Stimulated activated naive B cell treated with anti-CD40 and anti-IgM and Interleukin-4, amounts not matched to agents 10 μg/mL and 1 μg/mL and 100 μg/mL, for 72 hours (primary cell): ENCODE data around the gene DOK3.
"Not testable (repeated sequence)": the region's sequence is repeated elsewhere in the genome, so short reads cannot be mapped to it uniquely, and the experiment has no call there.

Source experiments
- ATAC-seq, 2 donors: fragments of 150-1000 bp; cut with Tn5 transposase; replicated peaks; 2 replicates each; pipeline ENCODE4 v1.10.0; 2021; ENCODE audit warnings: moderate library complexity in 1 of 2
- DNase-seq: peaks from one replicate; pipeline ENCODE4 v3.0.0; 2021
- H3K27ac Mint-ChIP-seq: one replicate; pipeline ENCODE4 v1.8.0; 2022; ENCODE audit warnings: mild to moderate bottlenecking, mixed read lengths
- H3K27me3 Mint-ChIP-seq, 2 donors: one replicate each; pipeline ENCODE4 v1.8.0; 2022; ENCODE audit warnings: mixed read lengths in 2 of 2
- H3K36me3 Mint-ChIP-seq, 2 donors: one replicate each; pipeline ENCODE4 v1.8.0; 2022; ENCODE audit warnings: mixed read lengths in 2 of 2, mild to moderate bottlenecking in 1 of 2
- H3K4me1 Mint-ChIP-seq, 2 donors: one replicate each; pipeline ENCODE4 v1.8.0; 2022; ENCODE audit warnings: mixed read lengths in 2 of 2, mild to moderate bottlenecking in 1 of 2
- H3K4me3 Mint-ChIP-seq, 2 donors: one replicate each; pipeline ENCODE4 v1.8.0; 2022; ENCODE audit warnings: mild to moderate bottlenecking in 2 of 2, mixed read lengths in 2 of 2, moderate library complexity in 1 of 2
- H3K9me3 Mint-ChIP-seq, 2 donors: one replicate each; pipeline ENCODE4 v1.8.0; 2022; ENCODE audit warnings: mixed read lengths in 2 of 2, mild to moderate bottlenecking in 1 of 2

Gene DOK3

GRCh38 chr5:177542816-177543465 is 33.3 kb upstream of the DOK3 start:
- ATAC-seq: no peak
- Mint-ChIP-seq H3K27ac (no peak overlapping the region), H3K4me1 (peaks cover 14 to 16% of the 10 kb centered on the region in 2 donors)

GRCh38 chr5:177540438-177540837 is 30.8 kb upstream of the DOK3 start:
- Mint-ChIP-seq H3K27me3 (no peaks in the 10 kb centered on the region), H3K36me3 (peaks cover 14 to 42% of the 10 kb centered on the region in 2 donors), H3K4me3 (no peak overlapping the region), H3K9me3 (no peaks in the 10 kb centered on the region), H3K4me1 (peaks cover 8 to 11% of the 10 kb centered on the region in 2 donors), H3K27ac (no peak overlapping the region)
- no peak for ATAC-seq
- DNase-seq: no peak

More at GRCh38 chr5:177542816-177543465, 33.3 kb upstream of the DOK3 start:
- Mint-ChIP-seq H3K36me3 (peaks cover 12 to 41% of the 10 kb centered on the region in 2 donors), H3K9me3 (no peaks in the 10 kb centered on the region), H3K27me3 (no peaks in the 10 kb centered on the region), H3K4me3 (no peak overlapping the region)
- DNase-seq: no peak

GRCh38 chr5:177539411-177539810 is 29.8 kb upstream of the DOK3 start:
- Mint-ChIP-seq H3K27me3 (no peaks in the 10 kb centered on the region), H3K27ac (no peak overlapping the region), H3K9me3 (no peaks in the 10 kb centered on the region), H3K4me3 (no peak overlapping the region), H3K4me1 (peaks cover 8 to 11% of the 10 kb centered on the region in 2 donors), H3K36me3 (peaks cover 14 to 42% of the 10 kb centered on the region in 2 donors)
- ATAC-seq: no peak
- DNase-seq: no peak

GRCh38 chr5:177538876-177539275 is 29.2 kb upstream of the DOK3 start:
- peaks cover 15 to 41% of the 10 kb centered on the region in 2 donors for H3K36me3 Mint-ChIP-seq
- no peak overlapping the region for H3K4me3 Mint-ChIP-seq
- H3K4me1 Mint-ChIP-seq: peaks cover 8 to 11% of the 10 kb centered on the region in 2 donors
- ATAC-seq (no peak), DNase-seq (no peak)
- H3K9me3 Mint-ChIP-seq: no peaks in the 10 kb centered on the region
- no peak overlapping the region for H3K27ac Mint-ChIP-seq
- H3K27me3 Mint-ChIP-seq: no peaks in the 10 kb centered on the region

GRCh38 chr5:177537389-177538361 is 28.0 kb upstream of the DOK3 start:
- no peak overlapping the region for H3K4me3 Mint-ChIP-seq
- no peaks in the 10 kb centered on the region for H3K27me3 Mint-ChIP-seq
- ATAC-seq: no peak
- H3K27ac Mint-ChIP-seq: no peak overlapping the region
- H3K4me1 Mint-ChIP-seq: peaks cover 6 to 9% of the 10 kb centered on the region in 2 donors
- no peak for DNase-seq
- peaks cover 20 to 42% of the 10 kb centered on the region in 2 donors for H3K36me3 Mint-ChIP-seq
- H3K9me3 Mint-ChIP-seq: no peaks in the 10 kb centered on the region

- no peaks in the 10 kb centered on the region for H3K9me3 Mint-ChIP-seq
- H3K4me3 Mint-ChIP-seq: no peak overlapping the region
- no peak for DNase-seq
- H3K36me3 Mint-ChIP-seq: peaks cover 28 to 46% of the 10 kb centered on the region in 2 donors
- no peak overlapping the region for H3K27ac Mint-ChIP-seq
- no peak for ATAC-seq
- peaks cover 4 to 6% of the 10 kb centered on the region in 2 donors for H3K4me1 Mint-ChIP-seq
- no peaks in the 10 kb centered on the region for H3K27me3 Mint-ChIP-seq
Observed at GRCh38 chr5:177536386-177536785, 26.8 kb upstream of the DOK3 start.

GRCh38 chr5:177535125-177535524 is 25.5 kb upstream of the DOK3 start:
- Mint-ChIP-seq H3K9me3 (no peaks in the 10 kb centered on the region), H3K36me3 (peaks cover 34 to 52% of the 10 kb centered on the region in 2 donors), H3K27ac (no peak overlapping the region), H3K4me3 (no peak overlapping the region), H3K4me1 (peaks cover 4 to 6% of the 10 kb centered on the region in 2 donors), H3K27me3 (no peaks in the 10 kb centered on the region)
- DNase-seq (no peak), ATAC-seq (no peak)

GRCh38 chr5:177534433-177534832 is 24.8 kb upstream of the DOK3 start:
- H3K36me3 Mint-ChIP-seq: peaks cover 36 to 52% of the 10 kb centered on the region in 2 donors
- not testable (repeated sequence) for H3K27me3 Mint-ChIP-seq, ATAC-seq, H3K9me3 Mint-ChIP-seq, H3K4me3 Mint-ChIP-seq, H3K4me1 Mint-ChIP-seq, DNase-seq, H3K27ac Mint-ChIP-seq

GRCh38 chr5:177531209-177531940 is 21.7 kb upstream of the DOK3 start:
- DNase-seq (no peak), ATAC-seq (no peak)

GRCh38 chr5:177530638-177531037 is 21.0 kb upstream of the DOK3 start:
- no peaks in the 10 kb centered on the region for H3K27me3 Mint-ChIP-seq
- H3K36me3 Mint-ChIP-seq: peaks cover 26 to 27% of the 10 kb centered on the region in 2 donors
- no peaks in the 10 kb centered on the region for H3K4me1 Mint-ChIP-seq
- DNase-seq: no peak
- no peaks in the 10 kb centered on the region for H3K9me3 Mint-ChIP-seq
- ATAC-seq: no peak
- no peak overlapping the region for H3K4me3 Mint-ChIP-seq
- peak overlapping the region; percentile 25 for H3K27ac Mint-ChIP-seq

More at GRCh38 chr5:177531209-177531940, 21.7 kb upstream of the DOK3 start:
- Mint-ChIP-seq H3K4me1 (no peaks in the 10 kb centered on the region), H3K4me3 (no peak overlapping the region), H3K36me3 (peaks cover 26 to 28% of the 10 kb centered on the region in 2 donors), H3K27me3 (no peaks in the 10 kb centered on the region), H3K9me3 (no peaks in the 10 kb centered on the region), H3K27ac (peak overlapping the region; percentile 26)

GRCh38 chr5:177529247-177530203 is 19.9 kb upstream of the DOK3 start:
- Mint-ChIP-seq H3K27me3 (no peaks in the 10 kb centered on the region), H3K27ac (peak overlapping the region; percentile 56), H3K4me3 (no peak overlapping the region), H3K9me3 (no peaks in the 10 kb centered on the region), H3K4me1 (no peaks in the 10 kb centered on the region), H3K36me3 (peaks cover 26 to 29% of the 10 kb centered on the region in 2 donors)
- ATAC-seq (no peak), DNase-seq (no peak)

- Mint-ChIP-seq H3K4me3 (no peak overlapping the region), H3K9me3 (no peaks in the 10 kb centered on the region), H3K27me3 (no peaks in the 10 kb centered on the region), H3K4me1 (no peaks in the 10 kb centered on the region), H3K27ac (no peak overlapping the region), H3K36me3 (peaks cover 27 to 29% of the 10 kb centered on the region in 2 donors)
- DNase-seq (no peak), ATAC-seq (no peak)
Observed at GRCh38 chr5:177528631-177529030, 19.0 kb upstream of the DOK3 start.

GRCh38 chr5:177527595-177527994 is 18.0 kb upstream of the DOK3 start:
- DNase-seq (no peak), ATAC-seq (no peak)
- H3K27ac Mint-ChIP-seq: no peak overlapping the region
- no peaks in the 10 kb centered on the region for H3K4me1 Mint-ChIP-seq
- peaks cover 26 to 28% of the 10 kb centered on the region in 2 donors for H3K36me3 Mint-ChIP-seq
- no peaks in the 10 kb centered on the region for H3K27me3 Mint-ChIP-seq
- no peaks in the 10 kb centered on the region for H3K9me3 Mint-ChIP-seq
- no peak overlapping the region for H3K4me3 Mint-ChIP-seq
